ENCODE results near the gene TMEM164.

Gene TMEM164

DNA sequence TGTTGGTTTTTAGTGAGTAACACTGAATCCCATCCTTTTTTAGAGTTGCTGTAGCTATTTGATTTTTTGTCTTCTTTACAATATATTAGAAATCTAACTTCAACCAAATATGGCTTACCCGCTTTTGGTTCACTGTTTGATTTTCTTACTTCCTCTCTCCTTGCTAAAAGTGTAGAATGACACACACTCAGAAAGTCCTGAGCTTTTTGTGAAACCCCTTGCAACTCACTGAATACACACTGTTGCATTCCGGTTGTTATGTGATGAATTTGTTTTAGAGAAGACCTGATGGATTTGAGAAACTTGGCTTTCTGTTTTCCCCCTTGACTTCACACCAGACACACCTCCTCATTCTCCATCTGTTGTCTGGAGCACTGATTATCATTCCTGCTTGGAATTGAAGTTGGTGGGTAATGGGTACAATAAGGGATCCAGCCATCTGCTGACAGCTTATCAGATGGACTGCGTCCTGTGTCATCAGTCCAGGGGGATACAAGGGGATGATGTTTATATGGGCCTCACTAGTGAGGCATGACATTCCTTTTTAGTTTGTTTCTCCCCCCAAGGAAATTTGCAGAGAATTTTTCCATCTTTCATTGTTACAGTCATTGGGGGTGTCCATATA lies 5.2 kb downstream of the TMEM164 start:
- Histone ChIP-seq H2BK12ac (ENCODE audit: low read length) (no peak overlapping the region), H3K36me3 (ENCODE audit: control insufficient read depth in 1 of 2, insufficient read depth in 2 of 2, low read length in 2 of 2) (no peaks in the 10 kb centered on the region), H4K91ac (ENCODE audit: low read depth, low read length) (no peak overlapping the region), H4K12ac (ENCODE audit: low read depth, low read length) (no peak overlapping the region), H3K27ac (ENCODE audit: low read depth, low read length) (no peak overlapping the region), H3K4ac (ENCODE audit: low read depth, low read length) (no peak overlapping the region), H3K9me3 (ENCODE audit: insufficient read depth, low read depth, low read length) (no peaks in the 10 kb centered on the region), H3K4me3 (ENCODE audit: low read depth, low read length) (no peak overlapping the region), H3K23ac (ENCODE audit: low read length) (no peak overlapping the region), H3K4me1 (ENCODE audit: control insufficient read depth in 1 of 2, insufficient read depth in 2 of 2, low read length in 2 of 2) (peaks cover 9 to 25% of the 10 kb centered on the region in 2 experiments), H4K8ac (ENCODE audit: low read depth, low read length) (no peak overlapping the region), H2BK5ac (ENCODE audit: low read depth, low read length, poor library complexity) (no peak overlapping the region), H2AFZ (ENCODE audit: insufficient read depth, low read length, poor library complexity) (no peak overlapping the region), H3K4me2 (ENCODE audit: low read length) (no peak overlapping the region), H3K79me2 (ENCODE audit: control insufficient read depth, insufficient read depth, low read length, poor library complexity) (peaks cover under 1% of the 10 kb centered on the region), H3K18ac (ENCODE audit: low read length) (no peak overlapping the region), H3K14ac (ENCODE audit: low read length) (no peak overlapping the region), H2AK5ac (ENCODE audit: low read length) (no peak overlapping the region), H2BK120ac (ENCODE audit: insufficient read depth, low read length, poor library complexity) (no peak overlapping the region), H3K9ac (ENCODE audit: low read length) (no peak overlapping the region), H3K79me1 (ENCODE audit: low read length) (peaks cover 1% of the 10 kb centered on the region), H3K27me3 (ENCODE audit: insufficient read depth, low read length) (no peaks in the 10 kb centered on the region)
- DNase-seq, result no peak
- no CpG with 5 or more reads among the region's 3 CpGs for WGBS (ENCODE audit: extremely low coverage, insufficient coverage, insufficient read length)

DNA sequence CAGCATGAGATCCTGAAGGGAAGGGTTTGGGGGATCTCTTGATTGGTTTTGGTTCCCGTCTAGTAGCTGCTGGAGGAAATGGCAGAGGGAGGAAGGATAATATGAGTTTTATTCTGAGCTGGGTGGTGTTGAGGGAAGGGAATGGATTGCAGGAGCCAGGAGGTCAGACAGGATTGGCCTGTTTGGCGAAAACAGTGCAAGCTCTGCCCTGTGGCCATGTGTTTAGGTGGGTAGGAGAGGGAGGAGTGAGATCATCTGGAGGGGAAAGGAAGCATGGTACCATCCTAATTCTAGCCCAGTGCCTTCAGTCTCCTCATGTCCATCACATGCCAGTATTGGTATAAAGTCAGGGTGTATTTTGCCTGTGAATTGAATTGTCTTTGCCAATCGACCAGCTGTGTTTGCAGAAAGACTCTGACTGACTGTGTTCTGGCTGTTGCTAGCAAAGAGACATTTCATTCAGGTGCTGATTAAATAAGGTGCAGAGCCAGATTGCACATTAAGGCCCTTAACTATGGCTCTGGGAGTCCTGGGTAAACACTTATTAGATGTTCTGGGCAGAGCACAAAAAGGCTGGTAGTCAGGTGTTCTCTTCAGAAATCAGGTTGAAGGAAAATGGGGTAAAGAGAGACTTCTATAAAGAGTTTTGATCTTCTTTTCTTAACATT lies 10.0 kb downstream of the TMEM164 start:
- H2BK12ac ChIP-seq (ENCODE audit: low read length), result no peak overlapping the region
- H2AK5ac ChIP-seq (ENCODE audit: low read length), result no peak overlapping the region
- no peak overlapping the region for H3K4ac ChIP-seq (ENCODE audit: low read depth, low read length)
- H3K79me1 ChIP-seq (ENCODE audit: low read length), result no peaks in the 10 kb centered on the region
- no peak overlapping the region for H3K4me3 ChIP-seq (ENCODE audit: low read depth, low read length)
- no peak overlapping the region for H3K18ac ChIP-seq (ENCODE audit: low read length)
- H2AFZ ChIP-seq (ENCODE audit: insufficient read depth, low read length, poor library complexity), result no peak overlapping the region
- no peaks in the 10 kb centered on the region for H3K27me3 ChIP-seq (ENCODE audit: insufficient read depth, low read length)
- no peak overlapping the region for H3K27ac ChIP-seq (ENCODE audit: low read depth, low read length)
- H3K36me3 ChIP-seq (ENCODE audit: control insufficient read depth in 1 of 2, insufficient read depth in 2 of 2, low read length in 2 of 2), result no peaks in the 10 kb centered on the region
- DNase-seq, result peak; percentile 10 to 59
- no peak overlapping the region for H3K23ac ChIP-seq (ENCODE audit: low read length)
- H4K12ac ChIP-seq (ENCODE audit: low read depth, low read length), result no peak overlapping the region
- WGBS (ENCODE audit: extremely low coverage, insufficient coverage, insufficient read length), result no CpG with 5 or more reads among the region's 3 CpGs
- no peaks in the 10 kb centered on the region for H3K9me3 ChIP-seq (ENCODE audit: insufficient read depth, low read depth, low read length)
- peaks cover 0 to 11% of the 10 kb centered on the region in 2 experiments for H3K4me1 ChIP-seq (ENCODE audit: control insufficient read depth in 1 of 2, insufficient read depth in 2 of 2, low read length in 2 of 2)
- H3K9ac ChIP-seq (ENCODE audit: low read length), result no peak overlapping the region
- no peak overlapping the region for H4K91ac ChIP-seq (ENCODE audit: low read depth, low read length)
- no peak overlapping the region for H2BK5ac ChIP-seq (ENCODE audit: low read depth, low read length, poor library complexity)
- no peak overlapping the region for H3K4me2 ChIP-seq (ENCODE audit: low read length)
- no peak overlapping the region for H4K8ac ChIP-seq (ENCODE audit: low read depth, low read length)
- no peak overlapping the region for H2BK120ac ChIP-seq (ENCODE audit: insufficient read depth, low read length, poor library complexity)
- no peaks in the 10 kb centered on the region for H3K79me2 ChIP-seq (ENCODE audit: control insufficient read depth, insufficient read depth, low read length, poor library complexity)
- H3K14ac ChIP-seq (ENCODE audit: low read length), result no peak overlapping the region

DNA sequence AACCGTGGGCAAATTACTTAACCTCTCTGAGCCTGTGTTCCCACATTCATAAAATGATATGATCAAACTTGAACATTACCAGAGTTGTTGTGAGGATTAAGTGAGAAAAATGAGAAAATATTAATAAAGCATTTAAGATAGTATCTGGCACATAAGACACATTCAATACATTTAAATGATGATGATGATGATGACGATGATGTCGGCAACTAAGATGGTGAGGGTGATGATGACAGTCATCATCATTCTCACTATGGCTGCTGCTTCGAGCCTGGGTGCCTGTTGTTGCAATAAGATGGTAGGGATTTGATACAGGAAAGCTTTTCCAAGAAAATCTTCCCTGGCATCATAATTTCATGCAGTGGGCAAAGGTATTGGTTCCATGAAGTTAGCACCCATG lies 11.1 kb downstream of the TMEM164 start:
- Histone ChIP-seq H2AFZ (ENCODE audit: insufficient read depth, low read length, poor library complexity) (no peak overlapping the region), H3K79me2 (ENCODE audit: control insufficient read depth, insufficient read depth, low read length, poor library complexity) (no peaks in the 10 kb centered on the region), H3K4me1 (ENCODE audit: control insufficient read depth in 1 of 2, insufficient read depth in 2 of 2, low read length in 2 of 2) (peaks cover 0 to 11% of the 10 kb centered on the region in 2 experiments), H3K9ac (ENCODE audit: low read length) (no peak overlapping the region), H3K23ac (ENCODE audit: low read length) (no peak overlapping the region), H3K4me2 (ENCODE audit: low read length) (no peak overlapping the region), H2AK5ac (ENCODE audit: low read length) (no peak overlapping the region), H3K27ac (ENCODE audit: low read depth, low read length) (no peak overlapping the region), H2BK12ac (ENCODE audit: low read length) (no peak overlapping the region), H4K91ac (ENCODE audit: low read depth, low read length) (no peak overlapping the region), H3K79me1 (ENCODE audit: low read length) (no peaks in the 10 kb centered on the region), H3K27me3 (ENCODE audit: insufficient read depth, low read length) (no peaks in the 10 kb centered on the region), H4K12ac (ENCODE audit: low read depth, low read length) (no peak overlapping the region), H3K18ac (ENCODE audit: low read length) (no peak overlapping the region), H3K4me3 (ENCODE audit: low read depth, low read length) (no peak overlapping the region), H3K4ac (ENCODE audit: low read depth, low read length) (no peak overlapping the region), H3K14ac (ENCODE audit: low read length) (no peak overlapping the region), H2BK120ac (ENCODE audit: insufficient read depth, low read length, poor library complexity) (no peak overlapping the region), H3K9me3 (ENCODE audit: insufficient read depth, low read depth, low read length) (no peaks in the 10 kb centered on the region), H2BK5ac (ENCODE audit: low read depth, low read length, poor library complexity) (no peak overlapping the region), H3K36me3 (ENCODE audit: control insufficient read depth in 1 of 2, insufficient read depth in 2 of 2, low read length in 2 of 2) (no peaks in the 10 kb centered on the region), H4K8ac (ENCODE audit: low read depth, low read length) (no peak overlapping the region)
- no CpG with 5 or more reads among the region's 4 CpGs for WGBS (ENCODE audit: extremely low coverage, insufficient coverage, insufficient read length)
- no peak for DNase-seq

DNA sequence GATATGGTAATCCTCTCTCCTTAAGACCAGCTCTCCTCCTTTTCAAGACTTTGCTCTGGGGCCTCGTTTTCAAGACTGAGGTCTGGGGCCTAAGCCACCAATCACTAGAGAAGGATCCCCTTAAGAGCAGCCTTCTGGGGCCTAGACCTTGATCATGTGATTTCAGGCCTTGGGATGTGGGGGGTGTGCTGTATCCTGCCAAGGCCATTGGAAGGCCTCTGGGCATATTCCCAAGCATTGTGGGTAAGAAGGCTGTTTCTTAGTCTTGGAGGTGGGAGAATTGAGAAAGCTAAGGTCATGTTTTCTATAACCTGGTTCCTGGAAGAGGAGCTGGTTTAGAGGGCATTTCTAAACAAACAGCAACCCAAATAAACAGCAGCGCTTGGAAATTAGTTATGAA lies 12.1 kb downstream of the TMEM164 start:
- Histone ChIP-seq H4K8ac (ENCODE audit: low read depth, low read length) (no peak overlapping the region), H3K27ac (ENCODE audit: low read depth, low read length) (no peak overlapping the region)
- WGBS (ENCODE audit: extremely low coverage, insufficient coverage, insufficient read length), result no CpG with 5 or more reads among the region's 2 CpGs

More for the DNA sequence above, 12.1 kb downstream of the TMEM164 start:
- Histone ChIP-seq H3K4me2 (ENCODE audit: low read length) (no peak overlapping the region), H2AK5ac (ENCODE audit: low read length) (no peak overlapping the region), H3K4me3 (ENCODE audit: low read depth, low read length) (no peak overlapping the region), H4K12ac (ENCODE audit: low read depth, low read length) (no peak overlapping the region), H3K79me1 (ENCODE audit: low read length) (no peaks in the 10 kb centered on the region), H2BK12ac (ENCODE audit: low read length) (no peak overlapping the region), H3K14ac (ENCODE audit: low read length) (no peak overlapping the region), H3K9me3 (ENCODE audit: insufficient read depth, low read depth, low read length) (no peaks in the 10 kb centered on the region), H3K4ac (ENCODE audit: low read depth, low read length) (no peak overlapping the region), H3K27me3 (ENCODE audit: insufficient read depth, low read length) (no peaks in the 10 kb centered on the region), H3K18ac (ENCODE audit: low read length) (no peak overlapping the region), H2BK5ac (ENCODE audit: low read depth, low read length, poor library complexity) (no peak overlapping the region), H3K23ac (ENCODE audit: low read length) (no peak overlapping the region), H2AFZ (ENCODE audit: insufficient read depth, low read length, poor library complexity) (no peak overlapping the region), H3K79me2 (ENCODE audit: control insufficient read depth, insufficient read depth, low read length, poor library complexity) (no peaks in the 10 kb centered on the region), H3K36me3 (ENCODE audit: control insufficient read depth in 1 of 2, insufficient read depth in 2 of 2, low read length in 2 of 2) (no peaks in the 10 kb centered on the region), H3K9ac (ENCODE audit: low read length) (no peak overlapping the region), H4K91ac (ENCODE audit: low read depth, low read length) (no peak overlapping the region), H2BK120ac (ENCODE audit: insufficient read depth, low read length, poor library complexity) (no peak overlapping the region), H3K4me1 (ENCODE audit: control insufficient read depth in 1 of 2, insufficient read depth in 2 of 2, low read length in 2 of 2) (peaks cover 0 to 11% of the 10 kb centered on the region in 2 experiments)
- DNase-seq, result no peak
